H1 (cell line): ENCODE measurements around the gene TTC27. TPM values are rescaled to one million over a fixed set of nuclear protein-coding genes. Genes with fewer than 3 reads are reported as not detected.

Experiments
- CTCF ChIA-PET: fragments of 300-600 bp; sonication (Branson Sonifier 250); formaldehyde crosslinking; loops from one replicate; lab custom pipeline; 2021; ENCODE audit not compliant: partially characterized antibody; lab: Charles Lee
- POLR2A ChIA-PET: fragments of 300-600 bp; sonication (Branson Sonifier 250); formaldehyde crosslinking; loops from one replicate; lab custom pipeline; 2021; ENCODE audit warnings: inconsistent platforms; ENCODE audit not compliant: partially characterized antibody; lab: Charles Lee
- DNase-seq, 2 experiments: peaks; one replicate each; pipeline versions ENCODE4 v3.0.0 to v3.0.0-alpha.2; 2010 to 2022; ENCODE audit warnings: low spot score in 2 of 2, low read depth in 1 of 2, mixed read lengths in 1 of 2
- FAIRE-seq: peaks from 2 replicates; lab custom pipeline; 2011; peaks lifted over from hg19 to GRCh38; lab: Jason Lieb, UNC
- H2AFZ ChIP-seq: 2 replicates; pipeline ENCODE4 v1.8.1; 2012; ENCODE audit warnings: low read length, inconsistent platforms
- H2AK5ac ChIP-seq: 2 replicates; pipeline ENCODE4 v1.6.1; 2013; ENCODE audit warnings: low read depth, low read length
- H2BK120ac ChIP-seq: replicated peaks from 2 replicates; pipeline ENCODE3; 2013; ENCODE audit warnings: low read depth, low read length, inconsistent platforms
- H2BK12ac ChIP-seq: 2 replicates; pipeline ENCODE4 v1.6.1; 2013; ENCODE audit warnings: low read depth, low read length
- H2BK15ac ChIP-seq: 2 replicates; pipeline ENCODE4 v1.6.1; 2013; ENCODE audit warnings: low read length
- H2BK20ac ChIP-seq: 2 replicates; pipeline ENCODE4 v1.6.1; 2013; ENCODE audit warnings: low read length
- H2BK5ac ChIP-seq: 2 replicates; pipeline ENCODE4 v1.6.1; 2013; ENCODE audit warnings: low read depth, low read length
- H3K14ac ChIP-seq: 2 replicates; pipeline ENCODE4 v1.6.1; 2013; ENCODE audit warnings: inconsistent platforms; ENCODE audit not compliant: insufficient read length
- H3K18ac ChIP-seq: 2 replicates; pipeline ENCODE4 v1.6.1; 2013; ENCODE audit warnings: low read length; ENCODE audit errors: extremely low read depth
- H3K23ac ChIP-seq: 2 replicates; pipeline ENCODE4 v1.6.1; 2013; ENCODE audit warnings: inconsistent platforms; ENCODE audit not compliant: insufficient read length
- H3K23me2 ChIP-seq: 2 replicates; pipeline ENCODE4 v1.6.1; 2013; ENCODE audit warnings: low read depth, low read length
- H3K27ac ChIP-seq: 2 replicates; pipeline ENCODE4 v1.6.1; 2011; ENCODE audit warnings: low read depth, low read length, inconsistent platforms
- H3K27me3 ChIP-seq, 4 experiments: replicated peaks in 1 of 4; 1 replicate in 1 of 4; 2 replicates in 3 of 4; pipeline versions ENCODE4 v1.6.1 to v1.8.1; 2011 to 2013; ENCODE audit warnings: low read length in 3 of 4, mild to moderate bottlenecking in 3 of 4, inconsistent platforms in 2 of 4, mixed read lengths in 2 of 4, moderate library complexity in 1 of 4; ENCODE audit not compliant: control insufficient read depth in 3 of 4, insufficient read depth in 3 of 4; ENCODE audit errors: extremely low read depth in 1 of 4
- H3K36me3 ChIP-seq, 4 experiments: 2 replicates each; pipeline versions ENCODE4 v1.6.1 to v1.8.1; 2011 to 2013; ENCODE audit warnings: mild to moderate bottlenecking in 4 of 4, low read length in 3 of 4, moderate library complexity in 2 of 4, control low read depth in 1 of 4, inconsistent platforms in 1 of 4; ENCODE audit not compliant: insufficient read depth in 4 of 4, control insufficient read depth in 2 of 4
- H3K4ac ChIP-seq: replicated peaks from 2 replicates; pipeline ENCODE3; 2013; ENCODE audit warnings: low read length, low read depth, mixed read lengths, inconsistent platforms; ENCODE audit not compliant: insufficient read length
- H3K4me1 ChIP-seq, 4 experiments: replicated peaks in 1 of 4; 1 replicate in 1 of 4; 2 replicates in 3 of 4; pipeline versions ENCODE4 v1.6.1 to v1.8.1; 2011 to 2013; ENCODE audit warnings: low read length in 3 of 4, inconsistent platforms in 2 of 4, mixed read lengths in 1 of 4; ENCODE audit not compliant: insufficient read depth in 4 of 4, control insufficient read depth in 3 of 4
- H3K4me2 ChIP-seq, 2 experiments: 2 replicates each; pipeline versions ENCODE4 v1.6.1 to v1.8.1; 2011 to 2013; ENCODE audit warnings: low read depth in 2 of 2, low read length in 2 of 2, control low read depth in 1 of 2, inconsistent platforms in 1 of 2, mild to moderate bottlenecking in 1 of 2; ENCODE audit not compliant: insufficient read depth in 1 of 2
- H3K4me3 ChIP-seq, 4 experiments: fragments of 200-600, 300-600 bp in 1 of 4; sonication (generic), shearing (Covaris generic), sonication (Bioruptor Twin) in 1 of 4; 2 replicates each; pipeline versions ENCODE4 v1.5.1 to v1.8.1; 2011 to 2016; ENCODE audit warnings: low read length in 4 of 4, low read depth in 3 of 4, control low read depth in 2 of 4, inconsistent platforms in 2 of 4, mild to moderate bottlenecking in 2 of 4, mixed read lengths in 1 of 4, moderate library complexity in 1 of 4; ENCODE audit not compliant: insufficient read depth in 2 of 4; ENCODE audit errors: extremely low read depth in 1 of 4
- H3K56ac ChIP-seq: replicated peaks from 2 replicates; pipeline ENCODE3; 2013; ENCODE audit warnings: low read depth, mild to moderate bottlenecking, mixed read lengths, low read length, inconsistent platforms; ENCODE audit not compliant: insufficient read length
- H3K79me1 ChIP-seq: 2 replicates; pipeline ENCODE4 v1.6.1; 2013; ENCODE audit warnings: low read depth, low read length, control low read depth
- H3K79me2 ChIP-seq, 2 experiments: 2 replicates each; pipeline versions ENCODE4 v1.6.1 to v1.8.1; 2012 to 2013; ENCODE audit warnings: low read length in 2 of 2, mild to moderate bottlenecking in 2 of 2, inconsistent platforms in 1 of 2; ENCODE audit not compliant: insufficient read depth in 2 of 2, control insufficient read depth in 1 of 2
- H3K9ac ChIP-seq, 4 experiments: replicated peaks in 1 of 4; 1 replicate in 1 of 4; 2 replicates in 3 of 4; pipeline versions ENCODE4 v1.6.1 to v1.8.1; 2011 to 2013; ENCODE audit warnings: low read depth in 3 of 4, low read length in 3 of 4, control low read depth in 2 of 4, mild to moderate bottlenecking in 2 of 4, moderate library complexity in 2 of 4, inconsistent platforms in 1 of 4; ENCODE audit errors: extremely low read depth in 1 of 4
- H3K9me3 ChIP-seq, 2 experiments: 2 replicates each; pipeline versions ENCODE4 v1.6.1 to v1.8.1; 2012 to 2013; ENCODE audit warnings: mild to moderate bottlenecking in 2 of 2, moderate library complexity in 2 of 2, control low read depth in 1 of 2, inconsistent platforms in 1 of 2, low read depth in 1 of 2, low read length in 1 of 2, mixed read lengths in 1 of 2; ENCODE audit not compliant: insufficient read depth in 2 of 2
- H4K20me1 ChIP-seq, 2 experiments: replicated peaks in 1 of 2; 2 replicates each; pipeline versions ENCODE3 to v1.8.1; 2011 to 2013; ENCODE audit warnings: inconsistent platforms in 2 of 2, low read length in 2 of 2, mild to moderate bottlenecking in 1 of 2; ENCODE audit not compliant: insufficient read depth in 2 of 2, control insufficient read depth in 1 of 2
- H4K5ac ChIP-seq: 2 replicates; pipeline ENCODE4 v1.6.1; 2013; ENCODE audit warnings: low read length, low read depth, mixed read lengths, inconsistent platforms; ENCODE audit not compliant: insufficient read length
- H4K8ac ChIP-seq: 2 replicates; pipeline ENCODE4 v1.8.0; 2013; ENCODE audit warnings: mild to moderate bottlenecking, moderate library complexity, low read length, inconsistent platforms; ENCODE audit not compliant: insufficient read depth; ENCODE audit errors: extremely low read depth
- H4K91ac ChIP-seq: replicated peaks from 2 replicates; pipeline ENCODE3; 2013; ENCODE audit warnings: low read length, mixed read lengths, inconsistent platforms; ENCODE audit not compliant: insufficient read length
- BACH1 ChIP-seq: IDR thresholded peaks from 2 replicates; pipeline ENCODE4 v1.6.1; 2012; ENCODE audit warnings: low read length, improper control_type of control experiment
- BCL11A ChIP-seq, 2 experiments: IDR thresholded peaks; one replicate each; pipeline ENCODE4 v1.6.1; 2011; ENCODE audit warnings: low read depth in 2 of 2, low read length in 2 of 2, mild to moderate bottlenecking in 2 of 2
- CBX5 ChIP-seq: fragments of 300-800, 300-1000 bp; sonication (generic); IDR thresholded peaks from 2 replicates; pipeline ENCODE4 v1.7.1; 2016; ENCODE audit warnings: antibody characterized with exemption, low read length, low read depth
- JUND ChIP-seq: IDR thresholded peaks from 2 replicates; pipeline ENCODE4 v1.6.1; 2011; ENCODE audit warnings: mild to moderate bottlenecking, improper control_type of control experiment, low read length
- KDM4A ChIP-seq: IDR thresholded peaks from one replicate; pipeline ENCODE4 v1.7.1; 2012; ENCODE audit warnings: low read depth, mild to moderate bottlenecking, moderate library complexity, low read length, inconsistent platforms; ENCODE audit not compliant: severe bottlenecking
- MAFK ChIP-seq: IDR thresholded peaks from 2 replicates; pipeline ENCODE4 v1.6.1; 2012; ENCODE audit warnings: low read depth, mild to moderate bottlenecking, improper control_type of control experiment, low read length
- RNF2 ChIP-seq: fragments of 200-900, 300-1000 bp; sonication (generic); IDR thresholded peaks from 2 replicates; pipeline ENCODE4 v1.7.1; 2016; ENCODE audit warnings: borderline replicate concordance, low read depth, mild to moderate bottlenecking, antibody characterized with exemption, low read length; ENCODE audit not compliant: poor library complexity, severe bottlenecking; ENCODE audit errors: missing control alignments
- SAP30 ChIP-seq: fragments of 300-600 bp; sonication (generic); IDR thresholded peaks from 2 replicates; pipeline ENCODE4 v1.7.1; 2012; ENCODE audit warnings: low read length, moderate library complexity, mild to moderate bottlenecking, inconsistent platforms; ENCODE audit not compliant: insufficient read depth, insufficient replicate concordance
- SP1 ChIP-seq: IDR thresholded peaks from 2 replicates; pipeline ENCODE4 v1.6.1; 2011; ENCODE audit warnings: low read depth, low read length
- YY1 ChIP-seq: IDR thresholded peaks from 2 replicates; pipeline ENCODE4 v1.6.1; 2011; ENCODE audit warnings: low read depth, mild to moderate bottlenecking, low read length
- WGBS, 2 experiments: shearing (Covaris generic) in 1 of 2; methylation state at CpG; one replicate each; pipeline versions ENCODE4 v1.1.6 to v1.1.7; 2013 to 2015; ENCODE audit warnings: low lambda C conversion rate in 2 of 2, mixed read lengths in 2 of 2, inconsistent platforms in 1 of 2, low coverage in 1 of 2, missing lambda C conversion rate in 1 of 2; ENCODE audit not compliant: insufficient replicate concordance in 2 of 2, insufficient coverage in 1 of 2, insufficient read length in 1 of 2; ENCODE audit errors: extremely low coverage in 1 of 2, missing lambda C conversion rate in 1 of 2; 5-methylcytosine and 5-hydroxymethylcytosine counted together
- polyA plus RNA-seq, 7 experiments: library from polyadenylated mRNA; depleted of rRNA in 3 of 7; stranded (reverse) in 5 of 7; unstranded in 2 of 7; fragments of >200 nt in 5 of 7; fragments of 200-250 nt in 2 of 7; gene quantifications; 1 replicate in 5 of 7; 2 replicates in 1 of 7; 4 replicates in 1 of 7; pipeline versions ENCODE4 v1.2.1 to v1.2.3, GENCODE V29; 2011 to 2013; ENCODE audit warnings: missing spikeins in 2 of 7, mixed read lengths in 2 of 7
- total RNA-seq: library from RNA; stranded (reverse); fragmentation: NEBNext Ultra II Directional; extraction: Animal tissue kit (Norgen Biotek cat#: 25700); gene quantifications from 2 replicates; pipeline ENCODE4 v1.2.1, GENCODE V29; 2021
- TF ChIP-seq, protein P1 (sequence below): IDR thresholded peaks from 2 replicates; pipeline ENCODE4 v1.6.1; 2012; ENCODE audit warnings: inconsistent platforms
- TF ChIP-seq, protein P2 (sequence below): IDR thresholded peaks from 2 replicates; pipeline ENCODE4 v1.6.1; 2011; ENCODE audit warnings: low read length, improper control_type of control experiment

TTC27 gene
- total and polyA plus RNA-seq, 2 of the 8 experiments (the other 6 are each of a cell fraction or from before 2014, with no cell fraction given): 13.8 to 29.1 TPM

DNA sequence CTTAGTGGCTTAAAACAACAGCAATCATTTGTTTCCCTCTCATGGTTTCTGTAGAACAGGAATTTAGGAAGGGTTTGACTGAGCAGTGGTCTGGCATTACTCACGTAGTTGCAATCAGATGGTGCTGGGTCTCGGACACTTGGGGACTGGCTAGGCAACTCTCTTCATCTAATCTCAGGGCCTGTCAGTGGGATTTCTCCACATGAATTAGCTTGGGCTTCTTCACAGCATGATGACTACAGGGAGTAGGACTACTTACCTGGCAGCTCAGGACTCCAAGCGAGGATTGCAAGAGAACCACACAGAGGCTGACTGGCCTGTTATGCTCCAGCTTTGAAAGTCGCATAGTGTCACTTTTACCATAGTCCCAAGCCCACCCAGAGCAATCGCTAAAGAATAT, 125.1 kb downstream of the TTC27 start:
- WGBS, 2 experiments: 84% methylated on average over 5 of the region's 5 CpGs; no CpG with 5 or more reads in 1 of the 2 experiments
- Histone ChIP-seq H3K9ac (no peak overlapping the region), H3K27ac (no peak overlapping the region), H3K4me1 (peaks cover 0 to 3% (median 0%) of the 10 kb centered on the region in 4 experiments; a peak in 1 of 7 replicates), H2BK15ac (no peak overlapping the region), H3K18ac (no peak overlapping the region), H2BK120ac (no peak overlapping the region), H3K23me2 (no peaks in the 10 kb centered on the region; the same call in 1 of the 2 replicates), H3K9me3 (peaks cover 0 to 15% of the 10 kb centered on the region in 2 experiments; a peak in 3 of 4 replicates), H4K5ac (no peak overlapping the region), H2AFZ (no peak overlapping the region), H3K4me3 (no peak overlapping the region), H4K91ac (no peak overlapping the region), H3K23ac (no peak overlapping the region), H3K79me2 (no peaks in the 10 kb centered on the region), H3K36me3 (peaks cover 0 to 7% (median 1%) of the 10 kb centered on the region in 4 experiments; a peak in 2 of 8 replicates), H2AK5ac (no peak overlapping the region), H3K4ac (no peak overlapping the region), H3K27me3 (no peaks in the 10 kb centered on the region), H4K20me1 (no peaks in the 10 kb centered on the region), H2BK5ac (no peak overlapping the region), H4K8ac (no peak overlapping the region), H2BK20ac (no peak overlapping the region), H3K14ac (no peak overlapping the region), H3K56ac (no peak overlapping the region), H2BK12ac (no peak overlapping the region), H3K79me1 (no peaks in the 10 kb centered on the region), H3K4me2 (no peak overlapping the region)
- ChIA-PET POLR2A (no interaction called here), CTCF (interaction anchor here (0.6 kb wide), 1 partner anchor 703 kb away, joined by 3 read pairs; no protein-coding TSS in a partner anchor)
- DNase-seq (no peak), FAIRE-seq (no peak)
- no peak for TF ChIP-seq KDM4A
- no peak for TF ChIP-seq BCL11A (IDR thresholded peaks at IDR 0.05; ENCODE audit: low read depth in 2 of 2, low read length in 2 of 2)
- TF ChIP-seq RNF2: no peak
- TF ChIP-seq SP1: no peak
- TF ChIP-seq CBX5: no peak
- TF ChIP-seq, protein P1, sequence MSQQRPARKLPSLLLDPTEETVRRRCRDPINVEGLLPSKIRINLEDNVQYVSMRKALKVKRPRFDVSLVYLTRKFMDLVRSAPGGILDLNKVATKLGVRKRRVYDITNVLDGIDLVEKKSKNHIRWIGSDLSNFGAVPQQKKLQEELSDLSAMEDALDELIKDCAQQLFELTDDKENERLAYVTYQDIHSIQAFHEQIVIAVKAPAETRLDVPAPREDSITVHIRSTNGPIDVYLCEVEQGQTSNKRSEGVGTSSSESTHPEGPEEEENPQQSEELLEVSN: no peak
- TF ChIP-seq JUND: no peak
- TF ChIP-seq, protein P2, sequence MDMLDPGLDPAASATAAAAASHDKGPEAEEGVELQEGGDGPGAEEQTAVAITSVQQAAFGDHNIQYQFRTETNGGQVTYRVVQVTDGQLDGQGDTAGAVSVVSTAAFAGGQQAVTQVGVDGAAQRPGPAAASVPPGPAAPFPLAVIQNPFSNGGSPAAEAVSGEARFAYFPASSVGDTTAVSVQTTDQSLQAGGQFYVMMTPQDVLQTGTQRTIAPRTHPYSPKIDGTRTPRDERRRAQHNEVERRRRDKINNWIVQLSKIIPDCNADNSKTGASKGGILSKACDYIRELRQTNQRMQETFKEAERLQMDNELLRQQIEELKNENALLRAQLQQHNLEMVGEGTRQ: no peak
- TF ChIP-seq YY1: no peak
- no peak for TF ChIP-seq MAFK
- TF ChIP-seq BACH1: no peak
- no peak for TF ChIP-seq SAP30
